Right renal cortex interstitium (tissue), 3 donors: ENCODE measurements around the gene ARCN1. TPM values are rescaled to one million over a fixed set of nuclear protein-coding genes. Genes with fewer than 3 reads are reported as not detected.

Source experiments
- DNase-seq, 3 donors: peaks; one replicate each; pipeline ENCODE4 v3.0.0-alpha.2; 2013; ENCODE audit warnings: low read depth in 3 of 3, low spot score in 2 of 3
- polyA plus RNA-seq, 3 donors: library from polyadenylated mRNA; unstranded; fragments of 120-200 nt; gene quantifications; one replicate each; pipeline ENCODE4 v1.2.1, GENCODE V29; 2013; ENCODE audit not compliant: insufficient read length in 3 of 3

Gene ARCN1
- polyA plus RNA-seq, 3 donors = 200 to 209 (median 201) TPM

- DNase-seq = no peak
These were observed 62.4 kb downstream of the ARCN1 start for GRCh38 chr11:118634431-118635236.

DNA sequence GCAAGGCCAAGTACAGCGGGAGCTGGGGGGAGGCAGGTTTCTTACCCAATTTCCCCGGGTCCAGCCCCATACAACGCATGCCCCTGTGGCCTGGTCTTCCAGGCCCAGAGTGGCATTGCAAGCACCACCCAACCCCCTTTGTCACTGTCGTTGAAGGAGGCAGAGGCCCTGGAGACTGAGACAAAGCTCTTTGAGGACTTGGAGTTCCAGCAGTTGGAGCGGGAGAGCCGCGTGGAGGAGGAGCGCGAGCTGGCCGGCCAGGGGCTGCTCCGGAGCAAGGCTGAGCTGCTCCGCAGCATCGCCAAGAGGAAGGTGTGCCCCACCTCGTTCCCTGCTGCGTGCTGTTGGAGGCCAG, 63.0 kb downstream of the ARCN1 start:
- DNase-seq = no peak

DNA sequence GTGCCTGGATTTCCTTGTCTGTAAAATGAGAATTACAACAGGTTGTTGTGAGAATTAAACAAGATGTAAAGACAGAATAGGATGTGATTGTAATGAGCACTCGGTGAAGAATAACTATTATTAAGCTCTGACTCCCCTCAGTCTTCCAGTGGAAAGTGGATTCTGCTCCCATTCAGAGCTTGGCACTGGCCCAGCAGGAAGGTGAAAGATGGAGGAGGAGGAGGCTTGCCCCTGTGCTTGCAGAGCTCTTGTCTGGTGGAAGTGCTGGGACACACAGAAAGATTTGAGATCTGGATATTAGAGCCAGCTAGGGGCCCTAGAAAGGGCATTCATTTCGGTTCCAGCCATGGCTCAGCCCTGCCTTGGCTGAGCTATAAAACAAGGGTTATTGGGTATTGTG, 63.4 kb downstream of the ARCN1 start:
- no peak for DNase-seq

DNA sequence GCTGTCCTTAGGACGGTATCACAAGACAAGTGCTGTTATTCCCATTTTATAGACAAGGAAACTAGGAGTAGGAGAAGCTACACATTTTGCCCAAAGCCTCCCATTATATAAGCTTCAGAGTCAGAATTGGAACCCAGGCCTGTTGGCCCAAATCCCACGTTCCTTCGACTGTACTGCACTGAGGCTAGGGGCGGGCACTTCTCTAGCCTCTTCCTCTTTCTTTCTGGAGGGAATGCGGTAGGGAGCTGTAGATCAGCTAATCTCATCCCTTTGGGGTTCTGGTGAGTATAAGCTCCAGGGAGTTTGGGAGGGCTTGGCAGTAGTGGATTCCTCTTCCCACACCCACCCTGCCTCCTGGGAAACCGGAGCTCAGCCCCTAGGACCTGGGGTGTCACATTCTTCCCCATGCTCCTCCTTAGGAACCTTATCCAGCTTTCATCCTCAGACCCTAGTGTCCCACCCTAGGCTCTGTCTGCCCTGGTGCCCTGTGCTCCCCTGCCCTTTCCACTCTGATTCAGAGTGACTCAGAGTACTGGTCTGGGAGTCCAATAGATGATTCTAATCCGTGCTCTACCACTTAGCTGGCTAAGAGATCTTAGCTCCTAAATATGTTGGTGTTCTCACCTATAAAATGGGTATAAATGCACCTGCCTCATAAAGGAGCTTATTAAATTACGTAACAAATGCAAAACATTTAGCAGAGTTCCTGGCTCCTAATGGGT, 64.5 kb downstream of the ARCN1 start:
- no peak for DNase-seq

DNA sequence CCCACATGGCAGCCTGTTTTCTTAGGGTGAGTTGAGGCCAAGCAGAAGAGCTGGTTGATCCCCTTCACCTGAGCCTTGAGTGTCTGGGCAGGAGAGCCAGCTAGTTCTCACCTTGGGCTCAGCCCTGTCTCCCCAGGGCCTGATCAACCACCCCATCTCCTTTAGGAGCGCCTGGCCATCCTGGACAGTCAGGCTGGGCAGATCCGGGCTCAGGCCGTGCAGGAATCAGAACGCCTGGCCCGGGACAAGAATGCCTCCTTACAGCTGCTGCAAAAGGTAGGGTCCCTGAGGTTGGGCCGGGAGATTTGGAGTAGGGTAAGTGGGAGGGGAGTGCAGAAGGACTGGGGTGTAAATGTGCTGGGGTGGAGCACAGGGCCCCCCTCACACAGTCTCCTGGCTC, 66.5 kb downstream of the ARCN1 start:
- DNase-seq = no peak

DNA sequence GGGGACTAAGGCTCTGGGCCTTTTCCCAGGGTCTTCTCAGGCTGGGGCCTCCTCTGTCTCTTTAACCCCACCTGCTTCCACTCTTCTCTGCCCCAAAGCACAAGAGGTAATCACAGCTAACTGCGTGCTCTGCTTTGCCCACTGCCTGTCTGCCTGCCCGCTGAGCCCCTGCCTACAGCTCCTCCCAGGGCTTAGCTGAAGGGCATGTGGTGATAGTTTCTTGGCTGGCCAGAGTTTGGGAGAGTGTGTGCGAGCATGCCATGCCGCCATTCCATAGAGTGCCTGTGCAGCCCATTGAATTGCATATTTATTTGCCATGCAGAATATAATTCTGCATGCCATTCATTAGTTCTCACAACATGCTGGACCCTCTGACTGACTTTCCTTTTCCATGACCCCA, 67.7 kb downstream of the ARCN1 start:
- no peak for DNase-seq

DNA sequence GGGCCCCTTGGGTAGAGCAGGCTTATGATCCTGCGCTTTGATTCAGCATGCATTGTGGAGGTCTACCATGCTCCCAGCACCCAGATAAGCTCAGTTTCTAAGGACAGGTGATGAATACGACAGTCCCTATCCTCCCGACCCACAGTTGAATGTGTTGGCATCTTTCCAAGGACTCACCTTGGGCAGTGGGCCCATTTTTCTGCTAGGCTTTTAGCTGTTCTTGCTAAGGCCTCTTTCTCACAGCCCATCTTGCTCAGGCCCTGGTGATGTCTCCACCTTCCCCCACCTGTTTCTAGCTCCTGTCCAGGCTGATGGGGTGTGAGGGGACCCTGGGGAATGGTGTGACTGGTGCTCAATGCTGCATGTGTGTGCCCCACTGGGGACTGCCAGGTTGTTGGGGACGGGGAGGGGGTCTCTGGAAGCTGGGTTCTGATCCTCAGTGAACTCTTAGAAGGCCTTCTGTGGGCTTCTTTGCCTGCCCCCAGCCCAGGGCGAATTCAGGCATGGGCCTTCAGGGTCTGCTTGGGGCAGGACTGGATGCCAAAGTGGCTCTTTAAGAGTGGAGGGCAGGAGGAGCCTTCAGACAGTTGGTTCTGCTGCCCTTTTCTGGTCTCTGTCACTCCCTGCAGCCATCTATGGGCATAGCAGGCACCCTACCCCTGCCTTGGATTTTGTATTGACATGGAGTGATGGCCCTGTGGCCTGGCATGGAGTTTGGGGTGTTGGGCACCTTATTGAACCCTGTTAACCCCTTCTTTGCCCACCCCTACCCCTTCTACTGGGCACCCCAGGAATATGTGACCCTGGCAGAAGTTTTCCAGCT, 68.3 kb downstream of the ARCN1 start:
- no peak for DNase-seq

- DNase-seq = no peak
These were observed 69.3 kb downstream of the ARCN1 start for GRCh38 chr11:118641397-118642019.

DNA sequence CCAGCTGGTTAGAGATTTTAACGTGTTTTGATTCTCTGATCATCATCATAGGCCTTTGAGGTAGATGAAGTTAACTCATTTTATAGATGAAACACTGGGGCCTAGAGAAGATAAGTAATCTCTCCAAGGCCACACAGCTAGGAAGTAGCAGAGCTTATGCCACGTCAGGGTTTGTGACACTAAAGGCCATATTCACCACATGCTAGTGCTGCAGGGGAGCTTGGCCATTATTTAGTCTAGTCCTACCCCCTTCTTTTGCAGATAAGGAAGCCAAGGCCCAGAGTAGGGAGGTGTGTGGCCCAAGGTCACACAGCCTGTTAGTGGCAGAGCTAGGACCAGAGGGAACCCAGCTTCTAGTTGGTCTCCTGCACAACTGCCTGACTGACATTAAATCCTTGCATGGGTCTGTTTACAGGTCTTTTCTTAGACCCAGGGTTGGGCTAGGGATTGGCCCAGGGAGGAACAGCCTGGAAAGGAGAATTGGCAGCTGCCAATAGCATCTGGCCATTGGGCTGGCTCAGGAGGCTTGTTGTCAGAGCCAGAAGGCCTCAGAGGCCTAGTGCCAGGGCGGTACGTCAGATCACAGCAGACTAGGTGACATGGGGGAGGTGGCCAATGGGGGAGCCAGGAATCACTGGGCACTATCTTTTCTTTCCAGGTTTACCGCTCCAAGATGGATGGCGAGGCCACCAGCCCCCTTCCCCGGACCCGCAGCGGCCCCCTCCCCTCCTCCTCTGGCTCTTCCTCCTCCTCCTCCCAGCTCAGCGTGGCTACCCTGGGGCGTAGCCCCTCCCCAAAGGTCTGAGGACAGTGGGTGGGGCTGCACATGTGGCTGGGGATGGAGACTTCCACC, 71.2 kb downstream of the ARCN1 start:
- no peak for DNase-seq

GRCh38 chr11:118643995-118644345, 71.8 kb downstream of the ARCN1 start:
- no peak for DNase-seq

- no peak for DNase-seq
These were observed 72.3 kb downstream of the ARCN1 start for GRCh38 chr11:118644496-118644895.

DNA sequence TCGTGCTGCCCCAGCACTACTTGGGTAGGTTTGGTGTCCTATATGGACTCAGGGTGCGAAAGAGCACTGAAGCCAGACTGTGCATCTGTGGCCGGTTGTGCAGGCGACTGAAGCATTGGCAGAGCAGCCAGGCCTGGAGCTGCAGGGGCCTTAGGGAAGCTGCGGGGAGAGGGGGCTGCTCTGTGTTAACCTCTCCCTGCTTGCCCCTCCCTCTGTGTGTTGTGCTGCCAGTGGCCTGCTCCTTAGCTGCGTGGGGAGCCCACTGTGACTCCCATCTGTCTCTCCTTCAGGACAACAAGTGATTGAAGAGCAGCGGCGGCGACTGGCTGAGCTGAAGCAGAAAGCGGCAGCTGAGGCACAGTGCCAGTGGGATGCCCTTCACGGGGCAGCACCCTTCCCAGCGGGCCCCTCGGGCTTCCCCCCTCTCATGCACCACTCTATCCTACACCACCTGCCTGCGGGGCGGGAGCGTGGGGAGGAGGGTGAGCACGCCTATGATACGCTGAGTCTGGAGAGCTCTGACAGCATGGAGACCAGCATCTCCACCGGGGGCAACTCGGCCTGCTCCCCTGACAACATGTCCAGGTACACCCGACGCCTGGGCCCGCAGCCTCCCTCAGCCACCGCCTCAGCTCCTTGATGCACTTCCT, 73.0 kb downstream of the ARCN1 start:
- DNase-seq = no peak

- no peak for DNase-seq
These were observed 74.2 kb downstream of the ARCN1 start for GRCh38 chr11:118646393-118646792.

DNA sequence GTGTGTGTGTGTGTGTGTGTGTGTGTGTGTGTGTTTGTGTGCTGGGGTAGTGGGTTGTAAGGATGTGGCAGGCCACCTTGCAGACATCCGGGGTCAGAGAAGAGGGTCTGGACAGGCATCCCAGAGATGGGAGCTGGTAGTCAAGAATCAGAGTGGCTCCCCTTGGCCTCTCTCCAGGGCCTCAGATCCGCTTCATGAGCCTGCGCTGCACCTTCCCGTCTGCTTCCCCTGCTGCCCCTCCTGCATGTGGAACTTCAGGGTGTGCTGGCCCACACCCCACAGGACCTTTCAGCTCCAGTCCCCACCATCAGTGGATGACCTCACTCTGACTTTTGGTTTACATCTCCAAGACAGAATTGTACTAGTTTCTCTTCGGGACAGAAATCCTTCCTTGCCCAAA, 76.1 kb downstream of the ARCN1 start:
- DNase-seq = no peak

GRCh38 chr11:118649941-118650340, 77.7 kb downstream of the ARCN1 start:
- DNase-seq = no peak

- DNase-seq = no peak
These were observed 78.2 kb downstream of the ARCN1 start for GRCh38 chr11:118650366-118650765.

DNA sequence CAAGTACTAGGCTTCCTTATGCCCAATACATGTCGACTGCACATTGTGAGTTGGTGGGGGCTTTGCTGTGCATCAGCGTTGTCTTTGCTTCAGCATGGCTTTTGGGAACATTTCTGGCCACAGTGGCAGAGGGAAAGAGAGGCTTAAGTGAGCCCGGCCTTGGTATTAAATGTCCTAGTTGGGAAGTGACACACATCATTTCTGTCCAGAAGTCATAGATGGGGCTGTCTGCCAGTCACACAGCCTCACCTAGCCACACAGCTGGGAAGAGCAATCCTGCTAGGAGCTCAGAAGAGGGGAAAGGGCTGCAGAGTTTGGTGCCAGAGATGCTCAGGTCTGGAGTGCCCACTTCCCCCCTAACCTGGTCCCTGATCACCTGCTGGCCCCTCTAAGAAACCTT, 79.6 kb downstream of the ARCN1 start:
- no peak for DNase-seq
